Measurements from ENCODE around the gene TARDBP.
"Not testable (repeated sequence)": the region's sequence is repeated elsewhere in the genome, so short reads cannot be mapped to it uniquely, and the experiment has no call there.

DNA sequence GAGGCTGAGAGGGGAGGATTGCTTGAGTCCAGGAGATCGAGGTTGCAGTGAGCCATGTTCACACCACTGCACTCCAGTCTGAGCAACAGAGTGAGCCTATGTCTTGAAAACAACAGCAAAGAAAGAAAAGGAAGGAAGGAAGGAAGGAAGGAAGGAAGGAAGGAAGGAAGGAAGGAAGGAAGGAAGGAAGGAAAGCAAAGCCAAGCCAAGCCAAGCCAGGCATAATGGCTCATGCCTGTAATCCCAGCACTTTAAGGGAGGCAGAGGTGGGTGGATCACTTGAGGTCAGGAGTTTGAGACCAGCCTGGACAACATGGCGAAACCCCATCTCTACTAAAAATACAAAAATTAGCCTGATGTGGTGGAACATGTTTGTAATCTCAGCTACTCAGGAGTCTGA lies 20.4 kb upstream of the TARDBP start:
- TF ChIP-seq CTCF (conservative IDR thresholded peaks at IDR 0.05 in 1 of 2, IDR thresholded peaks at IDR 0.05 in 1 of 2; ENCODE audit: low read depth in 1 of 2, low read length in 2 of 2); EZH2 (IDR thresholded peaks at IDR 0.05; ENCODE audit: low read length, missing control alignments): not testable (repeated sequence)

Measured in fibroblast of lung (primary cell).